Measurements from ENCODE around the gene OPCML.

The OPCML gene

GRCh38 chr11:133331031-133331430 lies 201.3 kb downstream of the OPCML start:
- Histone ChIP-seq H4K20me1 (ENCODE audit: low read depth, low read length) (no peaks in the 10 kb centered on the region), H3K9me3 (ENCODE audit: insufficient read depth, low read length) (no peaks in the 10 kb centered on the region), H3K4me2 (ENCODE audit: low read depth, low read length, poor library complexity, severe bottlenecking) (no peak overlapping the region), H3K27ac (ENCODE audit: low read depth, low read length) (no peak overlapping the region), H3K79me2 (ENCODE audit: insufficient read depth, low read length) (no peaks in the 10 kb centered on the region), H3K36me3 (ENCODE audit: low read length) (no peaks in the 10 kb centered on the region), H3K4me3 (ENCODE audit: insufficient read depth, low read length, poor library complexity, severe bottlenecking) (no peak overlapping the region), H3K27me3 (ENCODE audit: low read length) (no peaks in the 10 kb centered on the region), H3F3A (ENCODE audit: insufficient read depth) (no peaks in the 10 kb centered on the region), H3K9me2 (replicated peaks; ENCODE audit: insufficient read depth, low read length) (no peaks in the 10 kb centered on the region), H3K9ac (ENCODE audit: low read length) (no peak overlapping the region), H2AFZ (ENCODE audit: low read depth, low read length, severe bottlenecking) (no peak overlapping the region)
- no peak for TF ChIP-seq CTCF (IDR thresholded peaks at IDR 0.05; ENCODE audit: insufficient read depth, low read length, poor library complexity, severe bottlenecking)
- no peak for TF ChIP-seq EZH2phosphoT487 (conservative IDR thresholded peaks at IDR 0.05; ENCODE audit: low read length)

GRCh38 chr11:133326849-133327248 lies 205.5 kb downstream of the OPCML start:
- Histone ChIP-seq H4K20me1 (ENCODE audit: low read depth, low read length) (no peaks in the 10 kb centered on the region), H3K36me3 (ENCODE audit: low read length) (no peaks in the 10 kb centered on the region), H3K27me3 (ENCODE audit: low read length) (no peaks in the 10 kb centered on the region), H3K9me2 (replicated peaks; ENCODE audit: insufficient read depth, low read length) (no peaks in the 10 kb centered on the region), H3K9me3 (ENCODE audit: insufficient read depth, low read length) (no peaks in the 10 kb centered on the region), H3K9ac (ENCODE audit: low read length) (no peak overlapping the region), H3K79me2 (ENCODE audit: insufficient read depth, low read length) (no peaks in the 10 kb centered on the region), H3F3A (ENCODE audit: insufficient read depth) (no peaks in the 10 kb centered on the region), H3K27ac (ENCODE audit: low read depth, low read length) (no peak overlapping the region), H2AFZ (ENCODE audit: low read depth, low read length, severe bottlenecking) (no peak overlapping the region), H3K4me2 (ENCODE audit: low read depth, low read length, poor library complexity, severe bottlenecking) (no peak overlapping the region), H3K4me3 (ENCODE audit: insufficient read depth, low read length, poor library complexity, severe bottlenecking) (no peak overlapping the region)
- TF ChIP-seq CTCF (IDR thresholded peaks at IDR 0.05; ENCODE audit: insufficient read depth, low read length, poor library complexity, severe bottlenecking) = no peak
- no peak for TF ChIP-seq EZH2phosphoT487 (conservative IDR thresholded peaks at IDR 0.05; ENCODE audit: low read length)

- Histone ChIP-seq H3K36me3 (ENCODE audit: low read length) (no peaks in the 10 kb centered on the region), H2AFZ (ENCODE audit: low read depth, low read length, severe bottlenecking) (no peak overlapping the region), H3K9me2 (replicated peaks; ENCODE audit: insufficient read depth, low read length) (no peaks in the 10 kb centered on the region), H3K27ac (ENCODE audit: low read depth, low read length) (no peak overlapping the region), H3F3A (ENCODE audit: insufficient read depth) (no peaks in the 10 kb centered on the region), H3K79me2 (ENCODE audit: insufficient read depth, low read length) (no peaks in the 10 kb centered on the region), H3K4me2 (ENCODE audit: low read depth, low read length, poor library complexity, severe bottlenecking) (no peak overlapping the region), H3K9ac (ENCODE audit: low read length) (no peak overlapping the region), H3K4me3 (ENCODE audit: insufficient read depth, low read length, poor library complexity, severe bottlenecking) (no peak overlapping the region), H3K9me3 (ENCODE audit: insufficient read depth, low read length) (no peaks in the 10 kb centered on the region), H3K27me3 (ENCODE audit: low read length) (no peaks in the 10 kb centered on the region), H4K20me1 (ENCODE audit: low read depth, low read length) (no peaks in the 10 kb centered on the region)
- no peak for TF ChIP-seq EZH2phosphoT487 (conservative IDR thresholded peaks at IDR 0.05; ENCODE audit: low read length)
- TF ChIP-seq CTCF (IDR thresholded peaks at IDR 0.05; ENCODE audit: insufficient read depth, low read length, poor library complexity, severe bottlenecking) = no peak
These were observed 206.0 kb downstream of the OPCML start for GRCh38 chr11:133326332-133326731.
